ENCODE data around the gene PC. TPM values are rescaled to one million over a fixed set of nuclear protein-coding genes. Genes with fewer than 3 reads are reported as not detected.

PC gene
- total and polyA plus RNA-seq, 8 donors: 7.9 to 27.4 (median 11.4) TPM

DNA sequence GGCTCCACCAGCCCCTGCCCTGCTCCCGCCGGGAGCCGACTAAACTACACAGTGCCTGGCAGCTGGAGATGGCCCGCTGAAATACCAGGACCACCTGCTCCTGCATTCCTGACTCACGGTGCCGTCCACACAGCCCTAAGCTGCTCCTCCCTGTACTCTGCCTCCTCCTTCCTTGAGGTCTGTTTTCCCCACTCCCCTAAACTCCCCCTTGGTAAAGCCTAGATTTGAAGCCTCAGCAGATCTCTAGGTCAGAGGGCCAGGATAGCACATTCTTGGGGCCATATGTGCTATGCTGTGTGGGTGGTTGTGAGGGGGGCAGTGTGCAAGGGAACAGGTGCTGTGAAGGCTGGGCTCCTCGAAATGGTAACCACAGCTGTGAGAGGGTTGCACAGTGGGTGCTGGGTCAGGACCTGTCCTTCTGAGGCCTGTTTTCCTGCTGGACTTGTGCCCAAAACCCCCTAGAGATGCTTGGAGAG lies 91.6 kb downstream of the PC start:
- H3K27ac ChIP-seq: no peak overlapping the region
- no peak for DNase-seq
- ATAC-seq: no peak
- no peak overlapping the region for H3K4me3 ChIP-seq
- peaks cover 0 to 8% of the 10 kb centered on the region in 2 donors for H3K36me3 ChIP-seq
- H3K4me1 ChIP-seq: peaks cover 0 to 7% of the 10 kb centered on the region in 2 donors
- intact Hi-C loops (cut with DNase I): no loop called here
- H3K9me3 ChIP-seq: no peaks in the 10 kb centered on the region
- no peak for TF ChIP-seq CTCF (IDR thresholded peaks at IDR 0.05)
- no peaks in the 10 kb centered on the region for H3K27me3 ChIP-seq

DNA sequence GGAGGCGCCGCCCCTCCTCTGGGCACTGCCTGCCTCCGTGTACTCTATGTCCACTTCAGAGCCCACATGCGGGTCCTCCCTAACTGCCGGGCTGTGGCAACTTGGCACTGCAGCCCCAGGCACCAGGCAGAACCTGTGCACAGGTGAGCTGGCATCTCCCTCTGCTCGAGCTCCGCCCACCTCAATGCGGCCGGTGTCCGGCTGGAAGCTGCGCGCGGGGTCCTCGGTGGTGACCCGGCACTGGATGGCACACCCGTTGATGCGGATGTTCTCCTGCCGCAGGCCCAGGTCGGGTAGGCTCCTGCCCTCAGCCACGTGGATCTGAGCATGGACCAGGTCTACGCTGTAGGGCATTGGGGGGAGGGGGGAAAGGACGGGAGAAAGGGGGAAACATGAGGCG lies 92.2 kb downstream of the PC start:
- DNase-seq: no peak
- no peak for ATAC-seq
- H3K27me3 ChIP-seq: no peaks in the 10 kb centered on the region
- no peak for TF ChIP-seq CTCF (IDR thresholded peaks at IDR 0.05)
- no peak overlapping the region for H3K27ac ChIP-seq
- intact Hi-C loops (cut with DNase I): no loop called here
- no peak overlapping the region for H3K4me3 ChIP-seq
- peaks cover 0 to 7% of the 10 kb centered on the region in 2 donors for H3K36me3 ChIP-seq
- H3K4me1 ChIP-seq: peaks cover 0 to 7% of the 10 kb centered on the region in 2 donors
- H3K9me3 ChIP-seq: no peaks in the 10 kb centered on the region

- Histone ChIP-seq H3K27me3 (no peaks in the 10 kb centered on the region), H3K9me3 (no peaks in the 10 kb centered on the region), H3K4me3 (no peak overlapping the region), H3K4me1 (peaks cover 0 to 7% of the 10 kb centered on the region in 2 donors), H3K27ac (no peak overlapping the region), H3K36me3 (peaks cover 0 to 1% of the 10 kb centered on the region in 2 donors)
- TF ChIP-seq CTCF (IDR thresholded peaks at IDR 0.05): no peak
- no peak for DNase-seq
- intact Hi-C loops (cut with DNase I): no loop called here
- ATAC-seq: no peak
Observed at GRCh38 chr11:66864924-66865697, 93.1 kb downstream of the PC start.

DNA sequence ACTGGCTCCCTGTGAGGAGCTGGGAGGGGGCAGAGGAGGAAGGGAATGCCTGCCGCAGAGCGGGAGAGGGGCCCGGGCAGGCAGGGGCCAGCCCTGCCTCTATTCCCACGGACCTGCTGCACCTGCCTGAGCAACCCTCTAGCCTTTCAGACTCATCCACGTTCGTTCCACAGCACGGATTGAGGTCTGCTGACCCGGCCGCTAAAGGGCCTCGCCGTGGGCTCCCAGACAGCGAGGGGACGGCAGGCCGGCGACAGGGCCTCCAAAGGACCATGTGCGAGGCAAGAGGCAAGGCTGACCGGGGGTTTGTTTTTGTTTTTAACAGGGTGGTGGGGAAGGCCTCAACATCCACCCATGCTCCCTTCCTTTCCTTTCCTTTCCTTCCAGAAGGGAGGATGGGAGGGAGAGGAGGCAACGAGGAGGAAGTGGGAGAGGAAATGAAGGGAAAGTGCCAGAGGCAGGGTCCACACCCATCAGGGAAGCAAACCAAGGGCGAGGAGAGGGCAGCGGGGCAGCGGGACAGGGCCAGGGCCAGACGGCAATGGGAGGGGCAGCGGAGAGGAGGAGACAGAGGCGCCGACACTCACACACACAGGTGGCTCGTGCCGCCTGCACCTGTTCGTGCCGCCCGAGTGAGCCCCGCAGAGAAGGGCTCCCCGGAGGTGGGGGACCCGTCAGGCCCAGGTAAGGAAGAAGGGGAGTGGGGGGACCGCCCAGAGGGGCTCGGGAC lies 93.8 kb downstream of the PC start:
- no peak for ATAC-seq
- H3K36me3 ChIP-seq: peaks cover 0 to 9% of the 10 kb centered on the region in 2 donors
- H3K4me1 ChIP-seq: peaks cover 0 to 7% of the 10 kb centered on the region in 2 donors
- H3K27me3 ChIP-seq: no peaks in the 10 kb centered on the region
- H3K9me3 ChIP-seq: no peaks in the 10 kb centered on the region
- no peak overlapping the region for H3K4me3 ChIP-seq
- no peak for DNase-seq
- intact Hi-C loops (cut with DNase I): no loop called here
- TF ChIP-seq CTCF (IDR thresholded peaks at IDR 0.05): no peak
- no peak overlapping the region for H3K27ac ChIP-seq
